HUES64 (cell line): ENCODE data around the gene RPL32.
"Not testable (repeated sequence)": the region's sequence is repeated elsewhere in the genome, so short reads cannot be mapped to it uniquely, and the experiment has no call there.

Experiments
- H3K27ac ChIP-seq: 2 replicates; pipeline ENCODE4 v1.7.0; 2013; ENCODE audit warnings: low read depth, low read length, inconsistent platforms
- H3K27me3 ChIP-seq: 2 replicates; pipeline ENCODE4 v1.6.1; 2013; ENCODE audit warnings: mild to moderate bottlenecking, low read length; ENCODE audit not compliant: insufficient read depth
- H3K36me3 ChIP-seq: 2 replicates; pipeline ENCODE4 v1.6.1; 2013; ENCODE audit warnings: mild to moderate bottlenecking, low read length; ENCODE audit not compliant: insufficient read depth
- H3K4me1 ChIP-seq: 2 replicates; pipeline ENCODE4 v1.6.1; 2013; ENCODE audit warnings: mild to moderate bottlenecking, low read length, moderate library complexity; ENCODE audit not compliant: insufficient read depth
- H3K4me3 ChIP-seq: 2 replicates; pipeline ENCODE4 v1.5.1; 2013; ENCODE audit warnings: mild to moderate bottlenecking, low read length, moderate library complexity
- H3K9ac ChIP-seq: 2 replicates; pipeline ENCODE4 v1.6.1; 2013; ENCODE audit warnings: mild to moderate bottlenecking, low read depth, low read length
- H3K9me3 ChIP-seq: 2 replicates; pipeline ENCODE4 v1.6.1; 2013; ENCODE audit warnings: low read depth, low read length; ENCODE audit not compliant: insufficient read depth
- WGBS: fragments of 150-250, 120-280 bp; methylation state at CpG from one replicate; pipeline ENCODE4 v1.1.7; 2013; ENCODE audit warnings: missing lambda C conversion rate; 5-methylcytosine and 5-hydroxymethylcytosine counted together

RPL32 gene

DNA sequence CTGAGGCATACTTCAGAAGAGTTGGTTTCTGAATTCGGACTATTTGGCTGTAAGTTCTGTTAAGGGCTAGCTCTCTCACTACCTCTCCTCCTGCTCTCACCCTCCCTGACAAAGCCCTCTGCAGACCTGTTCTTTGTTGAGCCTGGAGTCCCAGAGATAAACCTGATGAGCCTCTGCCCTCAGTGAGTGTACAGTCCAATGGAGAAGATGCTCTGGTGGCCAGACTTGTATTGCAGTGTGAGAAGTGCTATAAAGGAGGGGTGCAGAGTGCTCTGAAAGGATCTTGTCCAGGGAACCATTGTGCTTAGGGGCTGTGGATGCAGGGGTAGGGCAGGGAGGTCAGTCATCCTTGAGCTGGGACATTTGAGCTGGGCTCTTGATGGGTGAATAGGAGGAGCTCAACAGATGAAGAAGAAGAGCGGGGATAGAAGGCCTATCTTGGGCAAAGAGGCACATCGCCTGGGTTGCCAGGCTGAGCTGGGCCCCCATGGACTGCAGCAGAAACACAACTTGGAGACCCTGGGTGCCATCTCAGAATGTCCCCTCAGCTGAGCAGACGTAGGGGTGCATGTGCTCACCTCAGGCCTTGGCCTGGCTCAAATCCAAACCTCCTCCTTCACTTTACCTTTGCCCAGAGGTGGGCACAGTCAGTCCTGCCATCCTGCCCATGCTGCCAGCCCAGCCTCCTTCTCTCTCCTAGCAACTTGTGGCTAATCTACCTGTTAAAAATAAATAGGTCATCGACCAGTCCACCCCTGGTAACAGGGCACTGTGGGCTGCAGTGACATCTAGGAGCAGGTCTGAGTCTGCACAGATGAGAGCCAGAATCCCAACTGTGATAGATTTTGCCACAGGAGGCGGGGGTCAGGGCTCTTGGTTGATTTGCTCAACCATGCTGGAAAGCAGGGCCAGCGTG is 41.6 kb downstream of the RPL32 start:
- Histone ChIP-seq H3K36me3 (peaks cover 8% of the 10 kb centered on the region; the same call in 1 of the 2 replicates), H3K4me3 (no peak overlapping the region), H3K27ac (no peak overlapping the region), H3K9ac (no peak overlapping the region), H3K4me1 (no peaks in the 10 kb centered on the region), H3K9me3 (no peaks in the 10 kb centered on the region), H3K27me3 (no peaks in the 10 kb centered on the region; the same call in 1 of the 2 replicates)
- WGBS = 90% methylated on average over 7 of the region's 7 CpGs

DNA sequence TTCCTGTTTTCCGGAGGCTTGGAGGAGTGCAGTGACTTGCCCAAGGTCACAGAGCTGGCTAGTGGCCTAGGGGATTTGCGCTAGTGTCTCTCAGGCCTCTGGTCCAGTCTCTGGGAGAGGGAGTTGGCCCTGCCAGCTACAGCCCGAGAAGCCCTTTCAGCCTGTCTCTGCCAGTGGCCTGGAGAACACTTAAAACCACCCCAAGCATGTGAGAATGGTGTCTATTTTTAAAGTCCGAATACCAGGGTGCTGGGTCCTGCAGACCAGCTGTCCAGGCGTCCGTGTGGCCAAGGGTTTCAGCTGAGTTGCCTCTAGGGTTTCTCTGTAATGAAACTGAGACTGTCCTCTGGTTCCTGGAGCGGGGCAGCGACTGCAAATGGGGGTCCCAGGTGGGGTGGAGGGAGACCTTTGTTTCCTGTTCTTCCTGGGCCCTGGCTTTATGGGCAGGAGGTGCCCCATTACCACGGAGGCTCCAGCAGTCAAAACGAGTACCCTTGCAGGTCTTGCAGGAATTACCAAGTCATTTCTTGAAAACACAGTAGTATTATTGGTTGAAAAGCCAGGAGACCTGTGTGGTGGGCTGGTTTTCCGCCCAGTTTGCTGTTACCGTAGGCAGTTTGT is 42.7 kb downstream of the RPL32 start:
- Histone ChIP-seq H3K36me3 (peaks cover under 1% of the 10 kb centered on the region; the same call in 1 of the 2 replicates), H3K9ac (no peak overlapping the region), H3K4me3 (no peak overlapping the region)

DNA sequence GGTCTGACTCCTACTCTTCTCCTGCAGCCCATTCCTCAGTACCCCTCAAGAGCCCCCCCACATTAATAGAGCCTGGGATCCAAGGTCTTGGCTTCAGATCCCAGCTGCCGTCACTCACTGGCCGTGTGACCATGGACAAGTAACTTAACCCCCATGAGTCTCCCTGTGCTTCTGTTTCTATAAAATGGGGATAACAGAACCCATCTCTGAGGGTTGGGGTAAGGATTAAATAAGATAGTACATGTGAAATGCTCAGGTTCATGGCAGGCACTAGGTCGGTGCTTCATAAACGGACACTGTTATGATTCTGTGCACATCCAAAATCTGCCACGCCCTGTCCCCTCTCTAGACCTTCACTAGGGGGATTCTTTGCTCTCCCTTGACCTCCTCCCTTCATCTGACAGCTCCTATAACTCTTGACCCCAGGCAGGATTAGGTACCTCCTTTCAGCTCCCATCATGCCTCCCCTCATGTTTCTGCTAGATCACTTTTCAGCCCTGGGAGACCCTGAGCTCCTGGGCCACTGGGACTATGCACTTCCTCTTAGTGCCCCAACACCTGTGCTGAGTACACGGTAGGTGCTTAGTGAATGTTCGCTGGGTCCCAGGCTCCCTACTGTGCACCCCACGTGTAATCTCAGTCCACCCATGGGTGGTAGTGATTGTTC is 43.3 kb downstream of the RPL32 start:
- Histone ChIP-seq H3K4me3 (no peak overlapping the region), H3K36me3 (no peaks in the 10 kb centered on the region), H3K27me3 (no peaks in the 10 kb centered on the region; the same call in 1 of the 2 replicates), H3K9ac (no peak overlapping the region), H3K4me1 (no peaks in the 10 kb centered on the region), H3K9me3 (no peaks in the 10 kb centered on the region), H3K27ac (no peak overlapping the region)
- WGBS = 91% methylated on average over 8 of the region's 8 CpGs

More for the DNA sequence above, 42.7 kb downstream of the RPL32 start:
- H3K27me3 ChIP-seq = no peaks in the 10 kb centered on the region; the same call in 1 of the 2 replicates
- no peaks in the 10 kb centered on the region for H3K9me3 ChIP-seq
- no peaks in the 10 kb centered on the region for H3K4me1 ChIP-seq
- H3K27ac ChIP-seq = no peak overlapping the region
- 90% methylated on average over 12 of the region's 12 CpGs for WGBS

DNA sequence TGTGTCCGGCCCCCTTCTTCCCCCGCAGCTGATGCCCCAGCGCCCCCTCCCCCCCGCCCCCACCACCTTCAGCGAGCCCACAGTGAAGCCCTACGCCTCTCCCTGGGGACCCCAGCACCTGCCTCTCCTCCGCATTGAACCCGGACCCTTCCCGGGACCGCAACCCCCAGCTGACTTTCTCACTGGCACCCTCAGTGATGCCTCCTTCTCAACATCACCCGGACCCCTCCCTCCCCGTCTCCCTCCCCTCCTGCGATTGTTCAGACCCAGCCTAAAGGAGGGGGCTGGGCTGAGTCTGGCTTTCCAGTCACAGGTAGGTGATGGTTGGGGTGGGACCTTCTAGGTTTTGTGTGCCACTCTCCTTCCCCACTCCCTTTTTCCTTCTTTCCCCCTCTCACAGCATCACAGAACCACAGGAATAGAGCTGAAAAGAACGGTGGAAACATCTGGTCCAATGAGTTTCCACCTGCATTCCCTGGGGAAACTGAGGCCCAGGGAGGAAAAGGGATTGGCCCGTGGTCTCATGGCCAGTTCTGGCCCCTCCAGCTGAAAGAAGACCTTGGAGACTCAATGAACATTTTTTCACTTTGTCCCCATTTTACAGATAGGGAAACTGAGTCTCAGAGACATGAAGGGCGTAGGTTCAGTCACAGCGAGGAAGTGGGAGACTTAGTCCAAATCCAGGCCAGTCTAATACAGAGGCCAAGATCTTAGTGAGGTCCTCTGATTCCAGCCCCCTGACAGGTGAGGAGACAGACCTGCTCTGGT is 44.1 kb downstream of the RPL32 start:
- H3K27ac ChIP-seq = no peak overlapping the region
- 29% methylated on average over 13 of the region's 17 CpGs for WGBS
- H3K36me3 ChIP-seq = no peaks in the 10 kb centered on the region
- H3K27me3 ChIP-seq = no peaks in the 10 kb centered on the region; the same call in 1 of the 2 replicates
- no peaks in the 10 kb centered on the region for H3K9me3 ChIP-seq
- peak overlapping the region; percentile 89 for H3K4me3 ChIP-seq
- no peaks in the 10 kb centered on the region for H3K4me1 ChIP-seq
- H3K9ac ChIP-seq = no peak overlapping the region

DNA sequence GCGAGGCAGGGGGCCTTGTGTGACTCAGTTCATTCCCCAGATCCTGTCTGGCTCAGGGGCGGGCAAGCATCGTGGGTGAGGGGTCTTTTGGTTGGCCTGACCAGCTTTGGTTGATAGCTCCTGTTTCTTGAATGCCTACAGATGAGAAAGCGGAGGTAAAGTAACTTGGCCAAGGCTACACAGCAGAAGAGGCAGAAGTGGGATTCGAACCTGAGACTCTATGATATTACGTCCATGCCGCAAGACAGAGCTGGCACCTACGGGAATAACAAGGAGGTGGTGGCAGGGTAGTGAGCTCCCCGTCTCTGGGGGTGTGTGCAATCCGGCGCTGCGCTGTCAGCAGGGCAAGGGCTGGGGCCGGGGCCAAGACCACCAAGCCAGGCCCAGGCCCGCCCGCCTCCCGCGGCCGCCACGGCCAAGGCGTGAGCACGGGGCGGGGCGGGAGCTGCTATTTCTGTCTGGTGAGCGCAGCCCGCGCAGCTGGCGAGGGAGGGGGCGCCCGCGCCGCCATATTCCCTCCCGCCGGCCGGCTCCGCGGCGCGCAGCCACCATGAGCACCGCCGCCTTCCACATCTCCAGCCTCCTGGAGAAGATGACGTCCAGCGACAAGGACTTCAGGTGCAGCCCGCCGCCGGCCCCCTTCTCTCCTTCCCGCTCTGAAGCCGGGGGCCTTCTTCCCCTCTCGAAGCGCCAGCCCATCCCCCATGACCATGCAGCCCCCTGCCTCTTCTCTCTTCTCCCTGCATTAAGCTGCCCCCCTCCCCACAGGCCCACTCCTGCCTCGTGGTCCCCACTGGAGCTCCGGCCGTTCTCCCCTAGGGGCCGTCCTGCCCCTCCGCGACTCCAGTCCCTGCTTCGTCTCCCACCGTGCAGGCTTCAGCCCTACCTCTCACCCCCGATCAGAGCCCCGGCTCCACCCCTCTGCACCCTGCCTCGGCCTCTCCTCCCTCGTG is 44.9 kb downstream of the RPL32 start, which contains the start of gene CAND2:
Gene CAND2 (plus strand): TSS at position 510 of the 953 bp plus-strand sequence. CDS start 41 bp downstream, at position 551.
- peak within 1 kb of the TSS; percentile 77 for H3K9ac ChIP-seq
- no peaks in the 10 kb centered on the region for H3K9me3 ChIP-seq
- peak within 1 kb of the TSS; percentile 89 for H3K4me3 ChIP-seq
- WGBS = 6% methylated on average over 61 of the region's 61 CpGs
- no peaks in the 10 kb centered on the region for H3K4me1 ChIP-seq
- H3K27ac ChIP-seq = no peak within 1 kb of the TSS
- H3K27me3 ChIP-seq = no peaks in the 10 kb centered on the region; the same call in 1 of the 2 replicates
- H3K36me3 ChIP-seq = no peaks in the 10 kb centered on the region

DNA sequence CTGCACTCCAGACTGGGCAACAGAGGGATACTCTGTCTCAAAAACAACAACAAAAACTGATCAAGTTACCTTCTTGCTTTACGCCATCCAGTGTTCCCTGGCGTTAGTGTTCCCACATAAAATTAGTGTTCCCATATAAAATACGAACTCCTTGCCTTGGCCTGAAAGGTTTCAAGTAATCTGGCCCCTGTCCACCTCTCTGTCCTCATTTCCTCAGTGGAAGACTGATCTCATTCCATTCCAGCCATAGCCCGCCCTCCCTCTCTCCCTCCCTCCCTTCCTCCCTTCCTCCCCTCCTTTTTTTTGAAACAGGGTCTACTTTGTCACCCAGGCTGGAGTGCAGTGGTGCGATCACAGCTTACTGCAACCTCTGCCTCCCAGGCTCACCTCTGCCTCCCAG is 47.7 kb downstream of the RPL32 start:
- 89% methylated on average over 5 of the region's 5 CpGs for WGBS
- no peaks in the 10 kb centered on the region for H3K9me3 ChIP-seq

DNA sequence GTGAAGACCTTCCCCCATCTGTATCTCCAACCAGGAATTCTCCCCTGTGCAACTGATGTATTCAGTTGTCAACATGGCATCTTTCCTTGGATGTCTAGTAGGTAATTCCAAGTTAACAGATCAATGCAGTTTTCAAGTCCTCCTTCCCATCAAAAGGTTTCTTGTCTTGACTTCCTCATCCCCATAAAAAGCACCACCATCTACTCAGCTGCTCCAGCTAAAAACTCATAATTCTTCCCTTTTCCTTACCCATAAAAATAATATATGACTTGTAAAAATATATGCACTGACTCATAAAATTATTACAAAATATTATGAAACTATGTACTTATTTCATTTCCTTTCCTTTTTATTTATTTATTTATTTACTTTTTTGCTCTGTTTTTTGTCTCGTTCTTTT is 49.9 kb downstream of the RPL32 start:
- Histone ChIP-seq H3K9me3 (no peaks in the 10 kb centered on the region), H3K27ac (no peak overlapping the region), H3K4me1 (no peaks in the 10 kb centered on the region), H3K9ac (no peak overlapping the region), H3K27me3 (no peaks in the 10 kb centered on the region; the same call in 1 of the 2 replicates), H3K36me3 (no peaks in the 10 kb centered on the region), H3K4me3 (no peak overlapping the region)
- 92% methylated on average over 1 of the region's 1 CpG for WGBS

More for the DNA sequence above, 47.7 kb downstream of the RPL32 start:
- no peak overlapping the region for H3K4me3 ChIP-seq
- no peak overlapping the region for H3K27ac ChIP-seq
- H3K9ac ChIP-seq = no peak overlapping the region
- H3K4me1 ChIP-seq = no peaks in the 10 kb centered on the region
- no peaks in the 10 kb centered on the region; the same call in 1 of the 2 replicates for H3K27me3 ChIP-seq
- H3K36me3 ChIP-seq = no peaks in the 10 kb centered on the region

DNA sequence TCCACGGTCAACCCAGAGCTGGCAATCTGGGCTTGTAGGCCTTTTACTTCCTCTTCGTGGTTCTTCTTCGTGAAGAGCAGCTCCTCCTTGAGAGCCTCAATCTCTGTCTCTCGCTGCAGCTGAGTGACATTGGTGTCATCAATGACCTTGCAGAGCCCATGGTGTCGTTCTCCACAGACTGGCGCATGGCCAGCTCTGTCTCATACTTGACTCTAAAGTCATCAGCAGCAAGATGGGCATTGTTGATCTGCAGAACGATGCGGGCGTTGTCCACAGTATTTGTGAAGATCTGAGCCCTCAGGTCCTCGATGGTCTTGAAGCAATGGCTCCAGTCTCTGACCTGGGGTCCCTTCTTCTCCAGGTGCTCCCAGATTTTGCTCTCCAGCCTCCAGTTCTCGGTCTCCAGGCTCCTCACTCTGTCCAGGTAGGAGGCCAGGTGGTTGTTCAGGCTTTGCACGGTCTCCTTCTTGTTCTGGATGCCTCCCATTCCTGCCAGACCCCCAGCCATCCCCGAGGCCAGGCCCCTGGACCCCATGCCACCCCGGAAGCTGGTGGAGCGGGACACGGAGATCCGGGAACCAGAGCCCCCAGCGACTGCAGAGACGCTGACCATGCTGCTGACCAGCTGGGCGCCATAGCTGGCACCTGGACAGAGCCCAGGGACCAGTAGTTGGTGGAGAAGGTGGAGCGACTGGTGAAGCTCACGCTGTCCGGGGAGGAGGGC is 53.2 kb downstream of the RPL32 start:
- H3K9ac ChIP-seq, H3K27ac ChIP-seq, H3K4me3 ChIP-seq, H3K27me3 ChIP-seq, H3K4me1 ChIP-seq, H3K9me3 ChIP-seq, H3K36me3 ChIP-seq: not testable (repeated sequence)
- 91% methylated on average over 23 of the region's 23 CpGs for WGBS

DNA sequence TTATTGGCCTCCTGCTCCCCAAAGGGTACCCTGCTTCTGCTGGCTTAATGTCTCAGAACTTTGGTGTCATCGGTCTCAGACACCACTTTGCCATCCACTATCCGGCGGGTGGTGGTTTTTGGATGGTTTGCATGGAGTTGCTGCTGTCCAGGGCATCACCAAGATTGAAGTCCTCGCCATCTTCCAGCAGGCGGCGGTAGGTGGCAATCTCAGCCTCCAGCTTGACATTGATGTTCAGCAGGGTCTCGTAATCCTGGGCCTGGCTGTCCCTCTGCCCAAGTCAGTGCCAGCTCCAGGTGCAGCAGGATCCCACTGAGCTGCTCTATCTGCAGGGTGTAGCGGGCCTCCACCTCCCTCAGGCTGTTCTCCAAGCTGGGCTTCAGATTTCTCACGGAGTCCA is 54.0 kb downstream of the RPL32 start:
- H3K9ac ChIP-seq, H3K4me1 ChIP-seq, H3K27me3 ChIP-seq, H3K4me3 ChIP-seq, H3K36me3 ChIP-seq, H3K9me3 ChIP-seq, H3K27ac ChIP-seq: not testable (repeated sequence)
- WGBS = 34% methylated on average over 9 of the region's 9 CpGs
